Activated T-helper 1 cell treated with anti-CD3 and anti-CD28 coated beads, Interleukin-2, amount 50 U/mL, for 16 hours (primary cell): Measurements from ENCODE around the gene OR52I2.

Experiments
- DNase-seq, 2 donors: peaks; one replicate each; pipeline ENCODE4 v3.0.0-alpha.2; 2020; ENCODE audit warnings: low read depth in 1 of 2, low spot score in 1 of 2

OR52I2 gene

GRCh38 chr11:4607781-4608666 lies 26.5 kb downstream of the OR52I2 start, which contains the start of gene TRIM68:
TRIM68 (minus strand) TSS chr11:4608231; CDS start chr11:4605504, 2,727 bp downstream.
- DNase-seq, result peak; percentile 84 to 89

DNA sequence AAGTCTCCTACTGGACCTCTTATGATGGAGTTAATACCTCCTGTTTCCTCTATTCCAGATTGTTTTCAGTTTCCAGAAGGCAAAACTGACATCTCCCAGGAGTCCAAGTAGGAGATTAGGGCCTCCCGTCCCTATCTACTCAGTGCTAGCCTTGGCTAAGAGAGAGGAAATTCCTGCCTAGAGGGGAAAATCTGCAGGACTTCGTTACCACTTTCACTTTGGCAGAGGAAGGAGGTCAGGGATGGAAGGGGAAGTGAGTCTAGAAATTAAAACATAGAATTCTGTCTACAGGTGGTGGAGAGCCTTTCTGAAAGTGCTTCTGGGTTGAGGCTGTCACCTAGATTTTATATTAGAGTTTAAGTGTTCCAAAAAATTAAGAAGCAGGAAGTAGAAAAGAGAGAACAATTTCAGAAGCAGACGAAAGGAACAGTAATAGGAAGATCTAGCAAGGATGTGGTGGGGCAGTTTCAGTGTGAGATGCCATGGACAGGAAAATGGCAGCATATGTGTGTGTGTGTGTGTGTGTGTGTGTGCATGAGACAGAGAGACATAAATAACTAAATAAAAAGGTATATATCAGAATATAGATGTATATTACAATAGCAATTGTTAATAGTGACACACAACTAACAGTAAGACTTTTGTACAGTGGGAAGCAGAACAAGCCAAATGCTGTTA lies 28.9 kb downstream of the OR52I2 start:
- DNase-seq, result no peak

- DNase-seq, result no peak
Observed at GRCh38 chr11:4611986-4612385, 30.4 kb downstream of the OR52I2 start.

DNA sequence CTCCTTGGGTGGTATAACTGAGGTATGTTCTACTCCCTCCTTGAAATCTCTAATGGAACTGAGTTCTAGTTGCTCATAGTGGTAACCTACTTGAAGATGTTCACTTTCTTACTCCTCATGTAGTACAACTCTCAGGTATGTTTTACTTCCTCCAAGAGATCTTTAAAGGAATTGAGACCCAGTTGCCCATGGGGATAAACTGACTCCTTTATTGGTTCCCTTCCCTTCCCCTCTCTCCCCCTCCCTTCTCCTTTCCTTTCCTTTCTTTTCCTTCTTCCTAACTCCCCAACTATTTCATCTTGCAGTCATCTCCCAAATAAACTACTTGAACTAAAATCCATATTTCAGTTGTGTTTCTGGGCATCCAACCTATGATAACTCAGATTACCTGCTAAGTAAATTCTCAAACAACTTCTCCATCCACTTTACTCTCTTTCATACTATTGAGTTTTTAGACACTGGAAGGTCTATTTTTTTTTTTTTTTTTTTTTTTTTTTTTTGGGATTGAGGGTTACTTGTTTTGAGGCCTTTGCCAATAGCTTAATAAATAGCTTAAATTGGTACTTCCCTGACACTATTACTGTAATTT lies 34.4 kb downstream of the OR52I2 start:
- no peak for DNase-seq

GRCh38 chr11:4619514-4619913 lies 38.0 kb downstream of the OR52I2 start:
- no peak for DNase-seq

- DNase-seq, result no peak
Observed at GRCh38 chr11:4626207-4627099, 44.9 kb downstream of the OR52I2 start.

DNA sequence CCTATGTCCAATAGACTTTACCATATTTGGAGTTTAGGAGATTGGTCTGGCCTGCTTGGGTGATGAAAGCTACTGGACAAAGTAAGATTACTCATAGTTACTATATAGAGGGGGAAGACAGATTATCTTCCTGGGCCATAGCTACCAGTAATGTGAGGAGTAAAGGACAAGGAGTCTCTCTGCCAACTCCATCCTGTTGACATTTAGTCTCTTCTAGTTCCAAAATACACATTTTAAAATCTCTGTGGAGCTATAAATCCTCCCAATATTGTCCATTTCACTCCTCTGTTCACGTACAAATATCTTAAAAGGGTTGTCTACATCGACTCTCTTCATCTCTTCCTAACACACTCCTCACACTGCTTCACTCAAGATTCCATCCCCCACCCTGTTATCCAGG lies 54.6 kb downstream of the OR52I2 start:
- no peak for DNase-seq

GRCh38 chr11:4636962-4637661 lies 55.6 kb downstream of the OR52I2 start, which contains the start of gene OR51D1:
OR51D1 (plus strand) TSS chr11:4637477; CDS start chr11:4639791, 2,314 bp downstream.
- peak; percentile 39 to 40 for DNase-seq

GRCh38 chr11:4637662-4638047 lies 56.1 kb downstream of the OR52I2 start:
- DNase-seq, result no peak

GRCh38 chr11:4639931-4640330 lies 58.4 kb downstream of the OR52I2 start:
- DNase-seq, result no peak

DNA sequence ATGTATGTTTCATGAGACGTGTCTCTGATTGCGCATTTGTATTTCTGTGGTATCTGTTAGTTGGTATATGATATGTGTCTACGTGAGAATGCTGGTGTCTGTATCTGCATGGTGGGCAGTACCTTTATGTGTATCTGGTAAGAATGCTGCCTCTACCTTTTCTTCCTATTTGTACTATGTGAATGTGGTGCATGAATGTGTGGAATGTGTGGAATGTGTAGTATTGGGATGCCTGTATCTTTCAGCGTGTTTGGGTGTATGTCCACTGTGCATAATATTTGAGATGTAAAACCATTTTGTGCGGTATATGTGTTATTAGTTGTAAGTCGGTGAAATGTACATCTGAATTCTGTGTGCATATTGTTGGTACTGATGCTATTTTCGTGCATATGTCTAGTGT lies 60.0 kb downstream of the OR52I2 start:
- no peak for DNase-seq

DNA sequence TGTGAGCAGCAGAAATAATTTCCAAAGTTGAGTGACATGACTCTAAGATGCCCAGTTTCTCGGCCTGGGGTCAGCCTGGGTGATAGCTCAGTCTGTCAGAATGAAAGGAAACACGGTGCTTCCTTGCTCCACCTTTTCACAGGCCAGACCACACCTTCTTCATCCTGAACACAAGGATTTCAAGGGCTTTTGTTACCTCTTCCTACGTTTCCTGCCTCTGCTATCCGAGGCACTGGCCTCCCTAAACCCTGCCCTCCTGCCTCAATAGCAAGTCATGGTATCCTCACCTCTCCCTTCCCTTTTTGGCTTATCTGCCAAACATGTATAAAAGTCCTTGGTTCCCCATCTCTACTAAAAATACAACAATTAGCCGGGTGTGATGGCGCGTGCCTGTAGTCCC lies 60.5 kb downstream of the OR52I2 start:
- DNase-seq, result no peak
